H9 (cell line): ENCODE measurements around the gene ZFYVE27. TPM values are rescaled to one million over a fixed set of nuclear protein-coding genes. Genes with fewer than 3 reads are reported as not detected.

Experiments used
- DNase-seq: peaks from one replicate; pipeline ENCODE4 v3.0.0-alpha.2; 2017
- H2AFZ ChIP-seq: one replicate; pipeline ENCODE4 v1.6.1; 2013; ENCODE audit warnings: mild to moderate bottlenecking, low read length, control low read depth, moderate library complexity
- H2AK5ac ChIP-seq: 2 replicates; pipeline ENCODE4 v1.6.1; 2013; ENCODE audit warnings: low read length, control low read depth, mixed read lengths; ENCODE audit not compliant: insufficient read length
- H2BK120ac ChIP-seq: one replicate; pipeline ENCODE4 v1.6.1; 2013; ENCODE audit warnings: low read depth, mild to moderate bottlenecking, low read length, control low read depth, inconsistent platforms; ENCODE audit not compliant: poor library complexity, severe bottlenecking
- H2BK12ac ChIP-seq: 2 replicates; pipeline ENCODE4 v1.6.1; 2013; ENCODE audit warnings: low read length, control low read depth, mixed read lengths, low read depth; ENCODE audit not compliant: insufficient read length
- H2BK15ac ChIP-seq: 2 replicates; pipeline ENCODE4 v1.6.1; 2013; ENCODE audit warnings: low read depth, low read length, control low read depth
- H2BK20ac ChIP-seq: one replicate; pipeline ENCODE4 v1.6.1; 2013; ENCODE audit warnings: low read depth, mild to moderate bottlenecking, low read length, control low read depth, inconsistent platforms; ENCODE audit not compliant: poor library complexity, severe bottlenecking
- H2BK5ac ChIP-seq: 2 replicates; pipeline ENCODE4 v1.6.1; 2013; ENCODE audit warnings: low read length, control low read depth, mixed read lengths; ENCODE audit not compliant: insufficient read length
- H3K14ac ChIP-seq: 2 replicates; pipeline ENCODE4 v1.6.1; 2013; ENCODE audit warnings: low read length, control low read depth; ENCODE audit not compliant: insufficient read depth
- H3K18ac ChIP-seq: 2 replicates; pipeline ENCODE4 v1.6.1; 2013; ENCODE audit warnings: low read depth, mild to moderate bottlenecking, mixed read lengths, low read length, control low read depth; ENCODE audit not compliant: insufficient read length
- H3K23ac ChIP-seq: 2 replicates; pipeline ENCODE4 v1.6.1; 2013; ENCODE audit warnings: low read length, control low read depth, mixed read lengths, low read depth; ENCODE audit not compliant: insufficient read length
- H3K23me2 ChIP-seq: 2 replicates; pipeline ENCODE4 v1.6.1; 2013; ENCODE audit warnings: low read depth, mild to moderate bottlenecking, mixed read lengths, low read length, control low read depth; ENCODE audit not compliant: insufficient read length, poor library complexity, severe bottlenecking
- H3K27ac ChIP-seq: 2 replicates; pipeline ENCODE4 v1.5.1; 2013; ENCODE audit warnings: low read length, control low read depth, mixed read lengths, low read depth; ENCODE audit not compliant: insufficient read length
- H3K27me3 ChIP-seq: 2 replicates; pipeline ENCODE4 v1.6.1; 2013; ENCODE audit warnings: low read length, control low read depth, inconsistent platforms; ENCODE audit not compliant: insufficient read depth
- H3K4ac ChIP-seq: 2 replicates; pipeline ENCODE4 v1.6.1; 2013; ENCODE audit warnings: low read depth, mild to moderate bottlenecking, control low read depth, inconsistent platforms, low read length, moderate library complexity
- H3K4me1 ChIP-seq: 2 replicates; pipeline ENCODE4 v1.6.1; 2013; ENCODE audit warnings: low read length, control low read depth, inconsistent platforms; ENCODE audit not compliant: insufficient read depth
- H3K4me2 ChIP-seq: 2 replicates; pipeline ENCODE4 v1.6.1; 2013; ENCODE audit warnings: low read length, control low read depth, mixed read lengths; ENCODE audit not compliant: insufficient read length, insufficient read depth
- H3K56ac ChIP-seq: 2 replicates; pipeline ENCODE4 v1.6.1; 2013; ENCODE audit warnings: low read depth, mild to moderate bottlenecking, mixed read lengths, low read length, control low read depth; ENCODE audit not compliant: insufficient read length
- H3K79me1 ChIP-seq: 2 replicates; pipeline ENCODE4 v1.6.1; 2013; ENCODE audit warnings: low read depth, mild to moderate bottlenecking, moderate library complexity, low read length, control low read depth, inconsistent platforms; ENCODE audit not compliant: insufficient read depth, poor library complexity, severe bottlenecking
- H3K79me2 ChIP-seq: 2 replicates; pipeline ENCODE4 v1.6.1; 2013; ENCODE audit warnings: low read length, control low read depth, inconsistent platforms; ENCODE audit not compliant: insufficient read depth
- H3K9ac ChIP-seq: 2 replicates; pipeline ENCODE4 v1.6.1; 2013; ENCODE audit warnings: low read length, control low read depth, mixed read lengths; ENCODE audit not compliant: insufficient read length; ENCODE audit errors: extremely low read depth
- H3K9me3 ChIP-seq: one replicate; pipeline ENCODE4 v1.6.1; 2013; ENCODE audit warnings: low read depth, low read length, inconsistent platforms; ENCODE audit not compliant: control insufficient read depth
- H3T11ph ChIP-seq: one replicate; pipeline ENCODE4 v1.6.1; 2013; ENCODE audit warnings: mild to moderate bottlenecking, low read length, control low read depth, inconsistent platforms
- H4K20me1 ChIP-seq: one replicate; pipeline ENCODE4 v1.6.1; 2013; ENCODE audit not compliant: control insufficient read depth, insufficient read length, insufficient read depth
- H4K5ac ChIP-seq: 2 replicates; pipeline ENCODE4 v1.6.1; 2013; ENCODE audit warnings: low read depth, mild to moderate bottlenecking, mixed read lengths, low read length, control low read depth; ENCODE audit not compliant: insufficient read length
- H4K8ac ChIP-seq: replicated peaks from 2 replicates; pipeline ENCODE4 v1.6.1; 2013; ENCODE audit warnings: low read length, control low read depth, mixed read lengths, low read depth; ENCODE audit not compliant: insufficient read length
- H4K91ac ChIP-seq: 2 replicates; pipeline ENCODE4 v1.6.1; 2013; ENCODE audit warnings: low read depth, mild to moderate bottlenecking, moderate library complexity, mixed read lengths, low read length, control low read depth; ENCODE audit not compliant: insufficient read length
- H3K27ac Mint-ChIP-seq, 3 experiments: 2 replicates in 2 of 3; 3 replicates in 1 of 3; pipeline ENCODE4 v1.8.0; 2020 to 2021; ENCODE audit warnings: mixed read lengths in 3 of 3, mild to moderate bottlenecking in 1 of 3, moderate library complexity in 1 of 3
- H3K27me3 Mint-ChIP-seq: 2 replicates; pipeline ENCODE4 v1.8.0; 2021; ENCODE audit warnings: low read depth, mild to moderate bottlenecking, moderate library complexity, mixed read lengths
- H3K36me3 Mint-ChIP-seq, 3 experiments: 2 replicates in 2 of 3; 3 replicates in 1 of 3; pipeline ENCODE4 v1.8.0; 2020 to 2021; ENCODE audit warnings: low read depth in 3 of 3, mixed read lengths in 3 of 3; ENCODE audit not compliant: insufficient read depth in 1 of 3
- H3K4me1 Mint-ChIP-seq, 2 experiments: 2 replicates each; pipeline ENCODE4 v1.8.0; 2020; ENCODE audit warnings: mixed read lengths in 2 of 2
- H3K4me3 Mint-ChIP-seq, 2 experiments: 2 replicates in 1 of 2; 3 replicates in 1 of 2; pipeline ENCODE4 v1.8.0; 2020 to 2021; ENCODE audit warnings: mild to moderate bottlenecking in 2 of 2, mixed read lengths in 2 of 2, moderate library complexity in 1 of 2
- H3K9me3 Mint-ChIP-seq, 2 experiments: 2 replicates in 1 of 2; 3 replicates in 1 of 2; pipeline ENCODE4 v1.8.0; 2020; ENCODE audit warnings: mild to moderate bottlenecking in 2 of 2, mixed read lengths in 2 of 2, moderate library complexity in 1 of 2
- WGBS: extraction: QIAGEN DNeasy Blood & Tissue Kit; methylation state at CpG from one replicate; pipeline ENCODE4 v1.1.7; 2013; ENCODE audit warnings: missing lambda C conversion rate, low lambda C conversion rate, mixed read lengths; ENCODE audit not compliant: insufficient read length; ENCODE audit errors: extremely low coverage; 5-methylcytosine and 5-hydroxymethylcytosine counted together
- total RNA-seq: library from RNA; stranded (reverse); gene quantifications from 2 replicates; pipeline ENCODE4 v1.2.1, GENCODE V29; 2021
- TF ChIP-seq, protein P1 (sequence below): fragments of 200-600 bp; sonication (generic); conservative IDR thresholded peaks from 3 replicates; pipeline ENCODE4 v1.8.0; 2021; ENCODE audit warnings: antibody characterized with exemption, mild to moderate bottlenecking

ZFYVE27 gene
- total RNA-seq, 1 experiment from 2014 or later = 33.2 TPM

DNA sequence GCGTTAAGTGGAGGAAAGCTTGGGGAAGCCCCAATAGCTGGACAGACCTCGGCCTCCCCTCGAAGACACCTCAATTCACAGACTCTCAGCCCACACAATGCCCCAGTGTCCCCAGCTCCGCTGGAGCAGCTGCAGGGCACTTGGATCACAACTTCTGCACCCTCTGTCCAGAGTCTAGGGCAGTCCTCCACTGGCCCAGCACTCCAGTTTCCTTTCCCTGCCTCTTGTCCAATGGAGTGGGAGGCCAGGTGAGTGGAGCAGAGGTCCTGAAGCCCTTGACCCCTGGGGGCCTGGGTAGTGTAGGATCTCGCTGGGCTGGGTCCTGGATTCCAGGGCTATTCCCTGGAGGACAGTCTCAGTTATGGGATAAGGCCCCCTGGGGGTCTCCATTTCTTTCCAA, 23.0 kb downstream of the ZFYVE27 start:
- H3K4me1 Mint-ChIP-seq = peaks cover 23 to 38% of the 10 kb centered on the region in 2 experiments
- Histone ChIP-seq H3K56ac (no peak overlapping the region), H2BK5ac (no peak overlapping the region), H3K79me1 (no peaks in the 10 kb centered on the region), H2BK20ac (no peak overlapping the region), H3K79me2 (no peaks in the 10 kb centered on the region), H3K4me1 (no peaks in the 10 kb centered on the region), H3K23ac (no peak overlapping the region), H3K18ac (no peak overlapping the region), H3T11ph (no peak overlapping the region), H3K9ac (no peak overlapping the region), H2BK15ac (no peak overlapping the region), H2BK12ac (no peak overlapping the region), H2AK5ac (no peak overlapping the region), H3K27ac (no peak overlapping the region), H4K8ac (no peak overlapping the region), H2AFZ (no peak overlapping the region), H2BK120ac (no peak overlapping the region), H3K4ac (no peak overlapping the region), H3K23me2 (no peaks in the 10 kb centered on the region), H3K4me2 (no peak overlapping the region), H3K27me3 (no peaks in the 10 kb centered on the region), H4K20me1 (no peaks in the 10 kb centered on the region), H4K91ac (no peak overlapping the region), H3K9me3 (no peaks in the 10 kb centered on the region), H4K5ac (no peak overlapping the region), H3K14ac (no peak overlapping the region)
- peaks cover 10 to 51% (median 28%) of the 10 kb centered on the region in 3 experiments for H3K36me3 Mint-ChIP-seq
- H3K27ac Mint-ChIP-seq = no peak overlapping the region
- H3K4me3 Mint-ChIP-seq = no peak overlapping the region
- TF ChIP-seq, protein P1, sequence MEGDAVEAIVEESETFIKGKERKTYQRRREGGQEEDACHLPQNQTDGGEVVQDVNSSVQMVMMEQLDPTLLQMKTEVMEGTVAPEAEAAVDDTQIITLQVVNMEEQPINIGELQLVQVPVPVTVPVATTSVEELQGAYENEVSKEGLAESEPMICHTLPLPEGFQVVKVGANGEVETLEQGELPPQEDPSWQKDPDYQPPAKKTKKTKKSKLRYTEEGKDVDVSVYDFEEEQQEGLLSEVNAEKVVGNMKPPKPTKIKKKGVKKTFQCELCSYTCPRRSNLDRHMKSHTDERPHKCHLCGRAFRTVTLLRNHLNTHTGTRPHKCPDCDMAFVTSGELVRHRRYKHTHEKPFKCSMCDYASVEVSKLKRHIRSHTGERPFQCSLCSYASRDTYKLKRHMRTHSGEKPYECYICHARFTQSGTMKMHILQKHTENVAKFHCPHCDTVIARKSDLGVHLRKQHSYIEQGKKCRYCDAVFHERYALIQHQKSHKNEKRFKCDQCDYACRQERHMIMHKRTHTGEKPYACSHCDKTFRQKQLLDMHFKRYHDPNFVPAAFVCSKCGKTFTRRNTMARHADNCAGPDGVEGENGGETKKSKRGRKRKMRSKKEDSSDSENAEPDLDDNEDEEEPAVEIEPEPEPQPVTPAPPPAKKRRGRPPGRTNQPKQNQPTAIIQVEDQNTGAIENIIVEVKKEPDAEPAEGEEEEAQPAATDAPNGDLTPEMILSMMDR = no peak
- no peak for DNase-seq
- no CpG with 5 or more reads among the region's 5 CpGs for WGBS
- no peaks in the 10 kb centered on the region for H3K9me3 Mint-ChIP-seq
- peaks cover 2% of the 10 kb centered on the region; the same call in 1 of the 2 replicates for H3K27me3 Mint-ChIP-seq
